Esophagus muscularis mucosa (tissue), 4 donors: Measurements from ENCODE around the gene DCC. TPM values are rescaled to one million over a fixed set of nuclear protein-coding genes. Genes with fewer than 3 reads are reported as not detected.
"Not testable (repeated sequence)": the region's sequence is repeated elsewhere in the genome, so short reads cannot be mapped to it uniquely, and the experiment has no call there.

Experiments used
- DNase-seq: peaks from one replicate; pipeline ENCODE4 v3.0.0-alpha.2; 2017; ENCODE audit errors: extremely low spot score
- H3K27ac ChIP-seq, 4 donors: fragments of 200-600 bp; sonication (generic); replicated peaks in 1 of 4; 1 replicate in 3 of 4; 2 replicates in 1 of 4; pipeline ENCODE4 v1.5.1; 2016 to 2019; ENCODE audit warnings: mild to moderate bottlenecking in 1 of 4
- H3K27me3 ChIP-seq, 4 donors: fragments of 200-600 bp; sonication (generic); one replicate each; pipeline versions ENCODE4 v1.5.1 to v1.6.0; 2016 to 2019
- H3K36me3 ChIP-seq, 4 donors: fragments of 200-600 bp; sonication (generic); one replicate each; pipeline ENCODE4 v1.5.1; 2016 to 2019
- H3K4me1 ChIP-seq, 4 donors: fragments of 200-600 bp; sonication (generic); one replicate each; pipeline ENCODE4 v1.5.1; 2016 to 2019
- H3K4me3 ChIP-seq, 4 donors: fragments of 200-600 bp; sonication (generic); 1 replicate in 2 of 4; 2 replicates in 2 of 4; pipeline ENCODE4 v1.5.1; 2016 to 2019; ENCODE audit warnings: mild to moderate bottlenecking in 4 of 4, moderate library complexity in 1 of 4
- H3K9me3 ChIP-seq, 4 donors: fragments of 200-600 bp; sonication (generic); 1 replicate in 3 of 4; 2 replicates in 1 of 4; pipeline ENCODE4 v1.5.1; 2016 to 2019
- CTCF ChIP-seq, 3 experiments: fragments of 200-600 bp in 2 of 3; fragments of 450-650 bp in 1 of 3; sonication (generic) in 2 of 3; IDR thresholded peaks; one replicate each; pipeline ENCODE4 v1.5.1; 2017 to 2019; ENCODE audit warnings: antibody characterized with exemption in 3 of 3, mild to moderate bottlenecking in 2 of 3, moderate library complexity in 1 of 3
- EP300 ChIP-seq: sonication (generic); formaldehyde crosslinking; IDR thresholded peaks from one replicate; pipeline ENCODE4 v1.6.1; 2017; ENCODE audit warnings: antibody characterized with exemption
- POLR2A ChIP-seq: fragments of 450-650 bp; IDR thresholded peaks from one replicate; pipeline ENCODE4 v1.6.1; 2017; ENCODE audit warnings: antibody characterized with exemption, moderate library complexity, mild to moderate bottlenecking, low read depth
- POLR2AphosphoS5 ChIP-seq, 2 donors: sonication (generic); formaldehyde crosslinking; IDR thresholded peaks; one replicate each; pipeline ENCODE4 v1.6.1; 2017; ENCODE audit warnings: antibody characterized with exemption in 2 of 2
- WGBS: methylation state at CpG from one replicate; pipeline ENCODE4 v1.1.5; 2018; 5-methylcytosine and 5-hydroxymethylcytosine counted together
- intact Hi-C: fragments of 100-400 bp; cut with DNase I; formaldehyde crosslinking; loops from one replicate; pipeline ENCODE4 v1.15.1; 2023
- total RNA-seq, 4 donors: library from RNA; depleted of rRNA; stranded (reverse); fragments of >200 nt; gene quantifications; one replicate each; pipeline versions ENCODE4 v1.1.0 to v1.2.1, GENCODE V29; 2016

DCC gene
- total RNA-seq, 4 donors from 2014 or later = 0.46 to 0.99 (median 0.83) TPM; not detected in 1

- H3K9me3 ChIP-seq = no peaks in the 10 kb centered on the region
- H3K27ac ChIP-seq = no peak overlapping the region
- intact Hi-C loops = no loop called here
- DNase-seq = no peak
- 77% methylated on average over 1 of the region's 1 CpG for WGBS
- no peaks in the 10 kb centered on the region for H3K36me3 ChIP-seq
- H3K27me3 ChIP-seq = no peaks in the 10 kb centered on the region
- TF ChIP-seq CTCF (IDR thresholded peaks at IDR 0.05) = no peak
- no peak for TF ChIP-seq POLR2AphosphoS5 (IDR thresholded peaks at IDR 0.05)
- TF ChIP-seq POLR2A = no peak
- no peak for TF ChIP-seq EP300
- no peak overlapping the region for H3K4me3 ChIP-seq
- no peaks in the 10 kb centered on the region for H3K4me1 ChIP-seq
Measured at GRCh38 chr18:52363861-52364260, 23.9 kb downstream of the DCC start.

GRCh38 chr18:52366851-52367250 is 26.9 kb downstream of the DCC start:
- DNase-seq, intact Hi-C loops, H3K9me3 ChIP-seq, H3K4me3 ChIP-seq, H3K4me1 ChIP-seq, H3K27me3 ChIP-seq, H3K27ac ChIP-seq, H3K36me3 ChIP-seq: not testable (repeated sequence)
- WGBS = no CpG with 5 or more reads among the region's 27 CpGs

- no peak overlapping the region for H3K4me3 ChIP-seq
- no peaks in the 10 kb centered on the region for H3K9me3 ChIP-seq
- no peaks in the 10 kb centered on the region for H3K27me3 ChIP-seq
- intact Hi-C loops = no loop called here
- 45% methylated on average over 3 of the region's 3 CpGs for WGBS
- H3K27ac ChIP-seq = no peak overlapping the region
- H3K36me3 ChIP-seq = no peaks in the 10 kb centered on the region
- TF ChIP-seq POLR2AphosphoS5 (IDR thresholded peaks at IDR 0.05) = no peak
- no peak for TF ChIP-seq EP300
- no peak for TF ChIP-seq POLR2A
- no peak for TF ChIP-seq CTCF (IDR thresholded peaks at IDR 0.05)
- DNase-seq = no peak
- no peaks in the 10 kb centered on the region for H3K4me1 ChIP-seq
Measured at GRCh38 chr18:52367953-52368742, 28.2 kb downstream of the DCC start.

- TF ChIP-seq POLR2AphosphoS5 (IDR thresholded peaks at IDR 0.05) = no peak
- TF ChIP-seq POLR2A = no peak
- TF ChIP-seq EP300 = no peak
- TF ChIP-seq CTCF (IDR thresholded peaks at IDR 0.05) = no peak
- no peaks in the 10 kb centered on the region for H3K36me3 ChIP-seq
- H3K4me1 ChIP-seq = no peaks in the 10 kb centered on the region
- no peaks in the 10 kb centered on the region for H3K27me3 ChIP-seq
- H3K27ac ChIP-seq = no peak overlapping the region
- no peak overlapping the region for H3K4me3 ChIP-seq
- DNase-seq = no peak
- no peaks in the 10 kb centered on the region for H3K9me3 ChIP-seq
- 89% methylated on average over 2 of the region's 2 CpGs for WGBS
- intact Hi-C loops = no loop called here
Measured at GRCh38 chr18:52370841-52371240, 30.8 kb downstream of the DCC start.

GRCh38 chr18:52376104-52376503 is 36.1 kb downstream of the DCC start:
- 52% methylated on average over 1 of the region's 1 CpG for WGBS
- H3K4me1 ChIP-seq = no peaks in the 10 kb centered on the region
- TF ChIP-seq POLR2A (no peak), CTCF (IDR thresholded peaks at IDR 0.05) (no peak), POLR2AphosphoS5 (IDR thresholded peaks at IDR 0.05) (no peak), EP300 (no peak)
- H3K27ac ChIP-seq = no peak overlapping the region
- no peaks in the 10 kb centered on the region for H3K9me3 ChIP-seq
- no peak overlapping the region for H3K4me3 ChIP-seq
- H3K27me3 ChIP-seq = no peaks in the 10 kb centered on the region
- DNase-seq = no peak
- no peaks in the 10 kb centered on the region for H3K36me3 ChIP-seq
- intact Hi-C loops = no loop called here
